ENCODE measurements around the gene APOO.

DNA sequence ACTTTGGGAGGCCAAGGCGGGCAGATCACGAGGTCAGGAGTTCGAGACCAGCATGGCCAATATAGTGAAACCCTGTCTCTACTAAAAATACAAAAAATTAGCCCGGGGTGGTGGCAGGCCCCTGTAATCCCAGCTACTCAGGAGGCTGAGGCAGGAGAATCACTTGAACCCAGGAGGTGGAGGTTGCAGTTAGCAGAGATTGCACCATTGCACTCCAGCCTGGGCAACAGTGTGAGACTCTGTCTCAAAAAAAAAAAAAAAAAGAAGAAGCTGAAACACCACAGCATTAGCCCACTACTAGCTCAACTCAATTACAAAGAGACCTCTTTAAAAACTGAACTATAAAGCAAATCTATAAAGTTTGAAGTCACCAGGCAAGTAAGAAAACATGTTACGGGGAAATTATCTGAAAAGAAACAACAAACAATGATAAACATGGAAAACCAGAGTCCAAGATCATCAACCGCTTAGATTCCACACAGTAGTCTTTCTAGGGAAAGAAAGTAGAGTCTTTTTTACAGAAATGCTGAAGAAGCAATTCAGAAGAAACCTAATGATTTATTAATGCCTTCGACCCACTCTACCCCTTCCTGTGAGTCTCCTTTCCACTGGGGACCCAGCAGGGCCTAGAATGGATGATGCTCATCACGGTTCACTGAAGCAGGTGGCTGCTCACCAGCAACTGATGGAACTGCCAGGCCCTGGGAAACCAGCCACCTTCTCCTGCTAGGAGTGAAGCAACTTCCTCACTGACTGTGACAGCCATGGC, 118.2 kb downstream of the APOO start:
- TF ChIP-seq, protein P1, sequence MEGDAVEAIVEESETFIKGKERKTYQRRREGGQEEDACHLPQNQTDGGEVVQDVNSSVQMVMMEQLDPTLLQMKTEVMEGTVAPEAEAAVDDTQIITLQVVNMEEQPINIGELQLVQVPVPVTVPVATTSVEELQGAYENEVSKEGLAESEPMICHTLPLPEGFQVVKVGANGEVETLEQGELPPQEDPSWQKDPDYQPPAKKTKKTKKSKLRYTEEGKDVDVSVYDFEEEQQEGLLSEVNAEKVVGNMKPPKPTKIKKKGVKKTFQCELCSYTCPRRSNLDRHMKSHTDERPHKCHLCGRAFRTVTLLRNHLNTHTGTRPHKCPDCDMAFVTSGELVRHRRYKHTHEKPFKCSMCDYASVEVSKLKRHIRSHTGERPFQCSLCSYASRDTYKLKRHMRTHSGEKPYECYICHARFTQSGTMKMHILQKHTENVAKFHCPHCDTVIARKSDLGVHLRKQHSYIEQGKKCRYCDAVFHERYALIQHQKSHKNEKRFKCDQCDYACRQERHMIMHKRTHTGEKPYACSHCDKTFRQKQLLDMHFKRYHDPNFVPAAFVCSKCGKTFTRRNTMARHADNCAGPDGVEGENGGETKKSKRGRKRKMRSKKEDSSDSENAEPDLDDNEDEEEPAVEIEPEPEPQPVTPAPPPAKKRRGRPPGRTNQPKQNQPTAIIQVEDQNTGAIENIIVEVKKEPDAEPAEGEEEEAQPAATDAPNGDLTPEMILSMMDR (IDR thresholded peaks at IDR 0.05; ENCODE audit: poor library complexity, severe bottlenecking), result no peak
- no peak for TF ChIP-seq POLR2AphosphoS5 (IDR thresholded peaks at IDR 0.05)
- no peak for TF ChIP-seq EP300 (conservative IDR thresholded peaks at IDR 0.05; ENCODE audit: poor library complexity, severe bottlenecking)
- TF ChIP-seq, protein P2, sequence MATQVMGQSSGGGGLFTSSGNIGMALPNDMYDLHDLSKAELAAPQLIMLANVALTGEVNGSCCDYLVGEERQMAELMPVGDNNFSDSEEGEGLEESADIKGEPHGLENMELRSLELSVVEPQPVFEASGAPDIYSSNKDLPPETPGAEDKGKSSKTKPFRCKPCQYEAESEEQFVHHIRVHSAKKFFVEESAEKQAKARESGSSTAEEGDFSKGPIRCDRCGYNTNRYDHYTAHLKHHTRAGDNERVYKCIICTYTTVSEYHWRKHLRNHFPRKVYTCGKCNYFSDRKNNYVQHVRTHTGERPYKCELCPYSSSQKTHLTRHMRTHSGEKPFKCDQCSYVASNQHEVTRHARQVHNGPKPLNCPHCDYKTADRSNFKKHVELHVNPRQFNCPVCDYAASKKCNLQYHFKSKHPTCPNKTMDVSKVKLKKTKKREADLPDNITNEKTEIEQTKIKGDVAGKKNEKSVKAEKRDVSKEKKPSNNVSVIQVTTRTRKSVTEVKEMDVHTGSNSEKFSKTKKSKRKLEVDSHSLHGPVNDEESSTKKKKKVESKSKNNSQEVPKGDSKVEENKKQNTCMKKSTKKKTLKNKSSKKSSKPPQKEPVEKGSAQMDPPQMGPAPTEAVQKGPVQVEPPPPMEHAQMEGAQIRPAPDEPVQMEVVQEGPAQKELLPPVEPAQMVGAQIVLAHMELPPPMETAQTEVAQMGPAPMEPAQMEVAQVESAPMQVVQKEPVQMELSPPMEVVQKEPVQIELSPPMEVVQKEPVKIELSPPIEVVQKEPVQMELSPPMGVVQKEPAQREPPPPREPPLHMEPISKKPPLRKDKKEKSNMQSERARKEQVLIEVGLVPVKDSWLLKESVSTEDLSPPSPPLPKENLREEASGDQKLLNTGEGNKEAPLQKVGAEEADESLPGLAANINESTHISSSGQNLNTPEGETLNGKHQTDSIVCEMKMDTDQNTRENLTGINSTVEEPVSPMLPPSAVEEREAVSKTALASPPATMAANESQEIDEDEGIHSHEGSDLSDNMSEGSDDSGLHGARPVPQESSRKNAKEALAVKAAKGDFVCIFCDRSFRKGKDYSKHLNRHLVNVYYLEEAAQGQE (IDR thresholded peaks at IDR 0.05; ENCODE audit: borderline replicate concordance), result no peak
- TF ChIP-seq RAD21 (conservative IDR thresholded peaks at IDR 0.05), result no peak
- no peak for TF ChIP-seq EZH2 (IDR thresholded peaks at IDR 0.05; ENCODE audit: borderline replicate concordance, insufficient read depth, low read length, poor library complexity, severe bottlenecking)

Data from neural cell (in vitro differentiated cells).